ENCODE data around the gene NEDD4L. TPM values are rescaled to one million over a fixed set of nuclear protein-coding genes. Genes with fewer than 3 reads are reported as not detected.
"Not testable (repeated sequence)": the region's sequence is repeated elsewhere in the genome, so short reads cannot be mapped to it uniquely, and the experiment has no call there.

NEDD4L gene
- polyA plus RNA-seq, 1 donor: 140 TPM

GRCh38 chr18:58416704-58417683 lies 373.0 kb downstream of the NEDD4L start:
- DNase-seq: no peak

GRCh38 chr18:58417752-58418151 lies 373.7 kb downstream of the NEDD4L start:
- DNase-seq: no peak

GRCh38 chr18:58418361-58418760 lies 374.3 kb downstream of the NEDD4L start:
- no peak for DNase-seq

GRCh38 chr18:58419587-58420199 lies 375.7 kb downstream of the NEDD4L start:
- DNase-seq: no peak

- no peak for DNase-seq
Observed at GRCh38 chr18:58426611-58427010, 382.6 kb downstream of the NEDD4L start.

GRCh38 chr18:58427321-58427720 lies 383.3 kb downstream of the NEDD4L start:
- DNase-seq: no peak

- DNase-seq: no peak
Observed at GRCh38 chr18:58429442-58429841, 385.4 kb downstream of the NEDD4L start.

- DNase-seq: no peak
Observed at GRCh38 chr18:58431215-58431614, 387.2 kb downstream of the NEDD4L start.

- DNase-seq: no peak
Observed at GRCh38 chr18:58432050-58432727, 388.2 kb downstream of the NEDD4L start.

- DNase-seq: not testable (repeated sequence)
Observed at GRCh38 chr18:58435221-58436005, 391.4 kb downstream of the NEDD4L start.

- no peak for DNase-seq
Observed at GRCh38 chr18:58438161-58438957, 394.3 kb downstream of the NEDD4L start.

GRCh38 chr18:58438958-58439300 lies 394.9 kb downstream of the NEDD4L start:
- no peak for DNase-seq

- no peak for DNase-seq
Observed at GRCh38 chr18:58443671-58444070, 399.6 kb downstream of the NEDD4L start.

GRCh38 chr18:58446391-58447060 lies 402.5 kb downstream of the NEDD4L start:
- no peak for DNase-seq

- no peak for DNase-seq
Observed at GRCh38 chr18:58447402-58448095, 403.5 kb downstream of the NEDD4L start.

- no peak for DNase-seq
Observed at GRCh38 chr18:58449464-58449863, 405.4 kb downstream of the NEDD4L start.

All from left kidney (tissue), 2 donors.